MM.1S (cell line): ENCODE results near the gene LRRC14B.

ENCODE experiments used
- DNase-seq: peaks from one replicate; pipeline ENCODE4 v3.0.0-alpha.2; 2015
- H2AFZ ChIP-seq: fragments of 300-600 bp; sonication (generic); 2 replicates; pipeline ENCODE4 v1.6.0; 2016; ENCODE audit warnings: antibody characterized with exemption, low read length
- H3F3A ChIP-seq: fragments of 300-600 bp; sonication (generic); 2 replicates; pipeline ENCODE4 v1.6.1; 2016; ENCODE audit warnings: mild to moderate bottlenecking, antibody characterized with exemption, low read length, moderate library complexity, mixed read lengths; ENCODE audit not compliant: insufficient read depth
- H3K27ac ChIP-seq: fragments of 300-600 bp; sonication (generic); 2 replicates; pipeline ENCODE4 v1.5.1; 2016; ENCODE audit warnings: mild to moderate bottlenecking, low read length
- H3K27me3 ChIP-seq: fragments of 300-600 bp; sonication (generic); replicated peaks from 2 replicates; pipeline ENCODE4 v1.6.0; 2016; ENCODE audit warnings: low read length; ENCODE audit not compliant: insufficient read depth
- H3K36me3 ChIP-seq: fragments of 300-600 bp; sonication (generic); replicated peaks from 2 replicates; pipeline ENCODE4 v1.6.1; 2016; ENCODE audit warnings: mild to moderate bottlenecking, low read length, mixed read lengths; ENCODE audit not compliant: insufficient read depth
- H3K4me1 ChIP-seq: fragments of 300-600 bp; sonication (generic); 2 replicates; pipeline ENCODE4 v1.6.1; 2016; ENCODE audit warnings: low read length, mixed read lengths
- H3K4me2 ChIP-seq: fragments of 300-600 bp; sonication (generic); 2 replicates; pipeline ENCODE4 v1.6.0; 2016; ENCODE audit warnings: low read depth, low read length
- H3K4me3 ChIP-seq: fragments of 300-600 bp; sonication (generic); 2 replicates; pipeline ENCODE4 v1.5.1; 2016; ENCODE audit warnings: low read length, mixed read lengths
- H3K79me2 ChIP-seq: fragments of 300-600 bp; sonication (generic); 2 replicates; pipeline ENCODE4 v1.6.1; 2016; ENCODE audit warnings: mixed run types, low read length, mixed read lengths
- H3K9ac ChIP-seq: fragments of 300-600 bp; sonication (generic); 2 replicates; pipeline ENCODE4 v1.6.1; 2016; ENCODE audit warnings: low read length, mixed read lengths
- H3K9me2 ChIP-seq: fragments of 300-600 bp; sonication (generic); replicated peaks from 2 replicates; pipeline ENCODE4 v1.6.1; 2016; ENCODE audit warnings: mild to moderate bottlenecking, low read length, mixed read lengths; ENCODE audit not compliant: insufficient read depth
- H3K9me3 ChIP-seq: fragments of 300-600 bp; sonication (generic); replicated peaks from 2 replicates; pipeline ENCODE4 v1.6.1; 2016; ENCODE audit warnings: mild to moderate bottlenecking, low read length, mixed read lengths; ENCODE audit not compliant: insufficient read depth
- H4K20me1 ChIP-seq: fragments of 300-600 bp; sonication (generic); 2 replicates; pipeline ENCODE4 v1.6.1; 2016; ENCODE audit warnings: mild to moderate bottlenecking, low read length, moderate library complexity, mixed read lengths; ENCODE audit not compliant: insufficient read depth
- CTCF ChIP-seq: fragments of 300-600 bp; sonication (generic); IDR thresholded peaks from 2 replicates; pipeline ENCODE4 v1.5.1; 2016; ENCODE audit warnings: antibody characterized with exemption, low read length, mixed read lengths
- EZH2 ChIP-seq: fragments of 300-600 bp; sonication (generic); optimal IDR thresholded peaks from 2 replicates; pipeline ENCODE3; 2017; ENCODE audit warnings: low read depth, mild to moderate bottlenecking, antibody characterized with exemption, low read length, mixed read lengths
- EZH2phosphoT487 ChIP-seq: fragments of 300-600 bp; sonication (generic); IDR thresholded peaks from 2 replicates; pipeline ENCODE4 v1.6.1; 2018; ENCODE audit warnings: antibody characterized with exemption, low read length

LRRC14B gene

GRCh38 chr5:157801-158200 is 33.5 kb upstream of the LRRC14B start:
- no peak for DNase-seq
- H3K9me2 ChIP-seq = no peaks in the 10 kb centered on the region
- H3K27me3 ChIP-seq = peaks cover 42% of the 10 kb centered on the region
- no peak overlapping the region for H3K27ac ChIP-seq
- H3K4me3 ChIP-seq = no peak overlapping the region
- no peaks in the 10 kb centered on the region for H3K9me3 ChIP-seq
- H3K4me2 ChIP-seq = no peak overlapping the region
- no peaks in the 10 kb centered on the region for H4K20me1 ChIP-seq
- no peaks in the 10 kb centered on the region for H3K79me2 ChIP-seq
- H3K9ac ChIP-seq = no peak overlapping the region
- H2AFZ ChIP-seq = no peak overlapping the region
- H3F3A ChIP-seq = no peaks in the 10 kb centered on the region
- no peaks in the 10 kb centered on the region for H3K4me1 ChIP-seq
- H3K36me3 ChIP-seq = no peaks in the 10 kb centered on the region
- TF ChIP-seq CTCF (no peak), EZH2 (no peak), EZH2phosphoT487 (no peak)

GRCh38 chr5:158807-159447 is 32.4 kb upstream of the LRRC14B start:
- Histone ChIP-seq H3K36me3 (no peaks in the 10 kb centered on the region), H3K27me3 (peaks cover 42% of the 10 kb centered on the region), H3K4me1 (no peaks in the 10 kb centered on the region), H3K4me3 (no peak overlapping the region), H3F3A (no peaks in the 10 kb centered on the region), H3K9ac (no peak overlapping the region), H4K20me1 (no peaks in the 10 kb centered on the region), H3K27ac (no peak overlapping the region), H3K9me3 (no peaks in the 10 kb centered on the region), H2AFZ (no peak overlapping the region), H3K79me2 (no peaks in the 10 kb centered on the region), H3K4me2 (no peak overlapping the region), H3K9me2 (no peaks in the 10 kb centered on the region)
- no peak for DNase-seq
- TF ChIP-seq EZH2phosphoT487 = no peak

- no peaks in the 10 kb centered on the region for H3F3A ChIP-seq
- H3K27ac ChIP-seq = no peak overlapping the region
- TF ChIP-seq EZH2phosphoT487 (no peak), CTCF (no peak), EZH2 (no peak)
- no peak overlapping the region for H2AFZ ChIP-seq
- no peaks in the 10 kb centered on the region for H4K20me1 ChIP-seq
- no peaks in the 10 kb centered on the region for H3K9me2 ChIP-seq
- no peak for DNase-seq
- H3K9ac ChIP-seq = no peak overlapping the region
- H3K27me3 ChIP-seq = peaks cover 42% of the 10 kb centered on the region
- H3K79me2 ChIP-seq = no peaks in the 10 kb centered on the region
- H3K4me3 ChIP-seq = no peak overlapping the region
- no peaks in the 10 kb centered on the region for H3K4me1 ChIP-seq
- H3K4me2 ChIP-seq = no peak overlapping the region
- no peaks in the 10 kb centered on the region for H3K36me3 ChIP-seq
- H3K9me3 ChIP-seq = no peaks in the 10 kb centered on the region
These were observed 31.7 kb upstream of the LRRC14B start for GRCh38 chr5:159448-160172.

- Histone ChIP-seq H2AFZ (no peak overlapping the region), H3K4me1 (no peaks in the 10 kb centered on the region), H4K20me1 (no peaks in the 10 kb centered on the region), H3F3A (no peaks in the 10 kb centered on the region), H3K9ac (no peak overlapping the region), H3K4me3 (no peak overlapping the region), H3K27ac (no peak overlapping the region), H3K4me2 (no peak overlapping the region), H3K36me3 (no peaks in the 10 kb centered on the region), H3K9me3 (no peaks in the 10 kb centered on the region), H3K79me2 (no peaks in the 10 kb centered on the region), H3K9me2 (no peaks in the 10 kb centered on the region), H3K27me3 (peaks cover 42% of the 10 kb centered on the region)
- TF ChIP-seq EZH2phosphoT487 (no peak), EZH2 (no peak), CTCF (no peak)
- DNase-seq = no peak
These were observed 31.2 kb upstream of the LRRC14B start for GRCh38 chr5:160173-160510.
